Keratinocyte (primary cell): ENCODE measurements around the gene HECA. TPM values are rescaled to one million over a fixed set of nuclear protein-coding genes. Genes with fewer than 3 reads are reported as not detected.

ENCODE experiments used
- DNase-seq: peaks from one replicate; pipeline ENCODE4 v3.0.0-alpha.2; 2011; ENCODE audit warnings: low read depth, missing footprints, low spot score
- FAIRE-seq: peaks from 2 replicates; lab custom pipeline; 2011; peaks lifted over from hg19 to GRCh38; lab: Jason Lieb, UNC
- H2AFZ ChIP-seq: 2 replicates; pipeline ENCODE4 v1.6.0; 2012; ENCODE audit warnings: low read length, control low read depth, inconsistent platforms; ENCODE audit not compliant: control insufficient read depth
- H3K27ac ChIP-seq: 2 replicates; pipeline ENCODE4 v1.5.1; 2011; ENCODE audit warnings: low read length; ENCODE audit not compliant: control insufficient read depth, insufficient read depth
- H3K27me3 ChIP-seq: 3 replicates; pipeline ENCODE4 v1.6.0; 2011; ENCODE audit warnings: low read length; ENCODE audit not compliant: control insufficient read depth, insufficient read depth; ENCODE audit errors: extremely low read depth
- H3K36me3 ChIP-seq, 2 experiments: 2 replicates in 1 of 2; 3 replicates in 1 of 2; pipeline ENCODE4 v1.5.1; 2011; ENCODE audit warnings: low read length in 2 of 2, mild to moderate bottlenecking in 1 of 2; ENCODE audit not compliant: control insufficient read depth in 2 of 2, insufficient read depth in 2 of 2; ENCODE audit errors: extremely low read depth in 1 of 2
- H3K4me1 ChIP-seq: 3 replicates; pipeline ENCODE4 v1.5.1; 2011; ENCODE audit warnings: low read length; ENCODE audit not compliant: control insufficient read depth, insufficient read depth; ENCODE audit errors: extremely low read depth
- H3K4me2 ChIP-seq: 3 replicates; pipeline ENCODE4 v1.6.0; 2011; ENCODE audit warnings: low read depth, low read length; ENCODE audit not compliant: control insufficient read depth, insufficient read depth; ENCODE audit errors: extremely low read depth
- H3K4me3 ChIP-seq, 3 experiments: fragments of 200-600 bp in 1 of 3; sonication (generic) in 1 of 3; 2 replicates in 2 of 3; 3 replicates in 1 of 3; pipeline ENCODE4 v1.5.1; 2011 to 2016; ENCODE audit warnings: low read length in 3 of 3, mild to moderate bottlenecking in 3 of 3, control low read depth in 2 of 3, inconsistent platforms in 1 of 3, low read depth in 1 of 3, mixed read lengths in 1 of 3, mixed run types in 1 of 3, moderate library complexity in 1 of 3; ENCODE audit not compliant: control insufficient read depth in 2 of 3, insufficient read depth in 2 of 3; ENCODE audit errors: extremely low read depth in 1 of 3
- H3K79me2 ChIP-seq: 2 replicates; pipeline ENCODE4 v1.6.0; 2012; ENCODE audit warnings: low read length; ENCODE audit not compliant: control insufficient read depth, insufficient read depth
- H3K9ac ChIP-seq: 3 replicates; pipeline ENCODE4 v1.6.0; 2011; ENCODE audit warnings: low read length; ENCODE audit not compliant: control insufficient read depth, insufficient read depth; ENCODE audit errors: extremely low read depth
- H3K9me1 ChIP-seq: 3 replicates; pipeline ENCODE4 v1.6.0; 2011; ENCODE audit warnings: low read length; ENCODE audit not compliant: control insufficient read depth, insufficient read depth; ENCODE audit errors: extremely low read depth
- H3K9me3 ChIP-seq: 2 replicates; pipeline ENCODE4 v1.5.1; 2012; ENCODE audit warnings: low read depth, low read length; ENCODE audit not compliant: control insufficient read depth
- H4K20me1 ChIP-seq: 3 replicates; pipeline ENCODE4 v1.6.0; 2011; ENCODE audit warnings: low read length; ENCODE audit not compliant: control insufficient read depth, insufficient read depth; ENCODE audit errors: extremely low read depth
- EZH2 ChIP-seq: IDR thresholded peaks from one replicate; pipeline ENCODE4 v1.6.1; 2012; ENCODE audit warnings: inconsistent platforms, mild to moderate bottlenecking, low read length, moderate library complexity
- dilution Hi-C: fragments of 300-500 bp; cut with MboI; formaldehyde crosslinking; loops from one replicate; pipeline ENCODE4 v1.7.0; 2020; ENCODE audit warnings: low sequenced_read_pairs; ENCODE audit not compliant: extremely low pct_ligation_motif_present
- polyA plus RNA-seq, 5 experiments: library from polyadenylated mRNA; depleted of rRNA in 3 of 5; stranded (reverse) in 3 of 5; stranded (forward) in 1 of 5; unstranded in 1 of 5; fragments of >200 nt; gene quantifications; 1 replicate in 1 of 5; 2 replicates in 3 of 5; 3 replicates in 1 of 5; pipeline versions ENCODE4 v1.2.1 to v1.2.3, GENCODE V29; 2011 to 2012; ENCODE audit warnings: missing spikeins in 2 of 5, low read depth in 1 of 5, low replicate concordance in 1 of 5
- TF ChIP-seq, protein P1 (sequence below), 3 experiments: IDR thresholded peaks in 1 of 3; conservative IDR thresholded peaks in 1 of 3; optimal IDR thresholded peaks in 1 of 3; 2 replicates in 2 of 3; 3 replicates in 1 of 3; pipeline versions ENCODE3 to v1.5.1; 2011; ENCODE audit warnings: low read length in 3 of 3, mild to moderate bottlenecking in 3 of 3, moderate library complexity in 2 of 3, control low read depth in 1 of 3, inconsistent platforms in 1 of 3; ENCODE audit not compliant: insufficient read depth in 2 of 3; ENCODE audit errors: extremely low read depth in 1 of 3

Gene HECA
- polyA plus RNA-seq, 1 donor (not counting 4 experiments of a cell fraction or from before 2014, with no cell fraction given), result 12.3 TPM

DNA sequence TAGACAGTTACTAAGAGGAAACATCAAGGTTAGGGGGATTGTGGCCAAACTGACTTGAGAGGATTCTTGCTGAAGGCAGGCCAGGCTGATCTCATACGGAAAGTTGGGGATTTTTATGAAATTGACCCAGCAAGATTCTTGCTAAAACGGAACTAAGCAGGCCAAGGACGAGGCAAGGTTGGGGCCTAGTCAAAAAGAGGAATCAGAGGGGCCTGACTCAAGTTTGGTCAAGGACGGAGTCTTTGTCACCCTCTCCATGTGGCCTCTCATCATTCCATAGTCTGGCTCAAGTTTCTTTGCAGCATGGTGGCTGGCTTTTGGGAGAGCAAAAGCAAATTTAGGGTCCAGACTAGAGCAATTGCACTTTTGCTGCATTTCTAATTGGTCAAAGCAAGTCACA, 7.9 kb upstream of the HECA start:
- no peak overlapping the region for H3K4me3 ChIP-seq
- no peaks in the 10 kb centered on the region for H4K20me1 ChIP-seq
- dilution Hi-C loops, result no loop called here
- no peaks in the 10 kb centered on the region for H3K9me3 ChIP-seq
- TF ChIP-seq, protein P1, sequence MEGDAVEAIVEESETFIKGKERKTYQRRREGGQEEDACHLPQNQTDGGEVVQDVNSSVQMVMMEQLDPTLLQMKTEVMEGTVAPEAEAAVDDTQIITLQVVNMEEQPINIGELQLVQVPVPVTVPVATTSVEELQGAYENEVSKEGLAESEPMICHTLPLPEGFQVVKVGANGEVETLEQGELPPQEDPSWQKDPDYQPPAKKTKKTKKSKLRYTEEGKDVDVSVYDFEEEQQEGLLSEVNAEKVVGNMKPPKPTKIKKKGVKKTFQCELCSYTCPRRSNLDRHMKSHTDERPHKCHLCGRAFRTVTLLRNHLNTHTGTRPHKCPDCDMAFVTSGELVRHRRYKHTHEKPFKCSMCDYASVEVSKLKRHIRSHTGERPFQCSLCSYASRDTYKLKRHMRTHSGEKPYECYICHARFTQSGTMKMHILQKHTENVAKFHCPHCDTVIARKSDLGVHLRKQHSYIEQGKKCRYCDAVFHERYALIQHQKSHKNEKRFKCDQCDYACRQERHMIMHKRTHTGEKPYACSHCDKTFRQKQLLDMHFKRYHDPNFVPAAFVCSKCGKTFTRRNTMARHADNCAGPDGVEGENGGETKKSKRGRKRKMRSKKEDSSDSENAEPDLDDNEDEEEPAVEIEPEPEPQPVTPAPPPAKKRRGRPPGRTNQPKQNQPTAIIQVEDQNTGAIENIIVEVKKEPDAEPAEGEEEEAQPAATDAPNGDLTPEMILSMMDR (optimal IDR thresholded peaks at IDR 0.05 in 1 of 3, IDR thresholded peaks at IDR 0.05 in 1 of 3, conservative IDR thresholded peaks at IDR 0.05 in 1 of 3; ENCODE audit: extremely low read depth in 1 of 3, insufficient read depth in 2 of 3, low read length in 3 of 3), result no peak
- TF ChIP-seq EZH2, result no peak
- FAIRE-seq, result no peak
- H3K9me1 ChIP-seq, result no peaks in the 10 kb centered on the region
- no peaks in the 10 kb centered on the region for H3K27me3 ChIP-seq
- no peak overlapping the region for H2AFZ ChIP-seq
- no peak overlapping the region for H3K4me2 ChIP-seq
- DNase-seq, result no peak
- H3K36me3 ChIP-seq, result no peaks in the 10 kb centered on the region
- H3K4me1 ChIP-seq, result peaks cover 19% of the 10 kb centered on the region
- no peak overlapping the region for H3K27ac ChIP-seq
- H3K9ac ChIP-seq, result no peak overlapping the region
- H3K79me2 ChIP-seq, result no peaks in the 10 kb centered on the region

DNA sequence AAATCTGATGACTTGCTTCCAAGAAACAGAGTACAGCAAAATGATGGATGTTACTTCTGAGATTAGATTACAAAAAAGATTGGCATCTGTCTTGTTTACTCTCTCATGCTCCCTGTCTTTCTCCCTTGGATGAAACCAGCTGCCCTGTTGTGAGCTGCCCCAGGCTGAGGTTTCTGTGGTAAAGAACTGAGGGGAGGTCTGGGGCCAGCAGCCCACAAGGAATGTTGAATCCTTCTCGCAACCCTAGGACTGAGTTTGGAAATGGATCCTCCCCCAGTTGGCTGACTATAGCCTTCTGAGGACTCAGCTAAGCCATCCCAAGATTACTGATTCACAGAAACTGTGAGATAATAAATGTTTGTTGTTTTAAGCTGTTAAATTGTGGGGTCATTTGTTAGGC, 5.6 kb upstream of the HECA start:
- dilution Hi-C loops, result no loop called here
- no peaks in the 10 kb centered on the region for H3K36me3 ChIP-seq
- H3K9ac ChIP-seq, result no peak overlapping the region
- TF ChIP-seq, protein P1 (optimal IDR thresholded peaks at IDR 0.05 in 1 of 3, IDR thresholded peaks at IDR 0.05 in 1 of 3, conservative IDR thresholded peaks at IDR 0.05 in 1 of 3; ENCODE audit: extremely low read depth in 1 of 3, insufficient read depth in 2 of 3, low read length in 3 of 3), result no peak
- TF ChIP-seq EZH2, result no peak
- H3K4me3 ChIP-seq, result no peak overlapping the region
- no peaks in the 10 kb centered on the region for H3K9me1 ChIP-seq
- DNase-seq (no peak), FAIRE-seq (no peak)
- H4K20me1 ChIP-seq, result no peaks in the 10 kb centered on the region
- H3K27ac ChIP-seq, result no peak overlapping the region
- H3K4me2 ChIP-seq, result no peak overlapping the region
- peaks cover 34% of the 10 kb centered on the region for H3K4me1 ChIP-seq
- H3K9me3 ChIP-seq, result no peaks in the 10 kb centered on the region
- no peaks in the 10 kb centered on the region for H3K27me3 ChIP-seq
- no peaks in the 10 kb centered on the region for H3K79me2 ChIP-seq
- no peak overlapping the region for H2AFZ ChIP-seq
